HG03521 (cell line): ENCODE data around the gene DUSP22.
A peak's percentile ranks its signal among the peaks of the same experiment; 100 is the strongest.
"Not testable (repeated sequence)": the region's sequence is repeated elsewhere in the genome, so short reads cannot be mapped to it uniquely, and the experiment has no call there.

Source experiments
- ATAC-seq: cut with Tn5 transposase; IDR thresholded peaks from one replicate; pipeline ENCODE4 v1.9.1; 2021; ENCODE audit warnings: mild to moderate bottlenecking, moderate library complexity; ENCODE audit not compliant: unreplicated experiment

Gene DUSP22

DNA sequence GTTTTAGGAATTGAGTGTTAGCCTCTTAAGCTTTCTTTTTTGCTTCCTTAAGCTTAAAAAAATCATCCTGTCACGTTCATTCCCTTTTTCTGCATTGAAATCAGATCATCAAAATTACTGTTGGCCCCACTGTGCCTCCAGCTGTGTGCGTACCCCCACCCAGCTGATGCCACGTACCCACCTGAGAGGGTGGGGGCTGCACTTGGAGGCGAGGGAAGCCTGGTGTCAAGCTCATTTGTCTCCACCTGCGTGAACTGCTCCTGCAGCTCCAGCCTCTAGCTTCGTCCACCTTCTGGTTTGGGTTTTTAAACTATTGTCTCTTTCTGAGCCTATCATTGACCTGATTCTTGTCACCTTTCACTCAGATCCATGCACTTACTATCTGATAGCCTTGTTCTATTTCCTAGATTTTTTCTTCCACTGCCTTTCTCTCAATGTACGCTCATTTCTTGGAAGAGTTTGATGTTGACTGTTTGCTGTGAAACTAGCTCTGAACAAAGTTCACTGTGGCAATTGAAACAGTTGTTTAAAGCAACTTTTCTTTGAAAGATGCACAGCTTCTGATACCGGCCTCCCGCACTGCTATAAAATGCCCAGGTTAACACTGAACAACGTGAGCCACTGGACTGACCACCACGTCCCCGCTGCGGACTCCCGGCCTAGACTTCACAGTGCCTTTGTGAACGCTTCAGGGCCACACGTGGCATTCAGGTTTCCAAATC, 69.3 kb downstream of the DUSP22 start:
- ATAC-seq, result no peak

DNA sequence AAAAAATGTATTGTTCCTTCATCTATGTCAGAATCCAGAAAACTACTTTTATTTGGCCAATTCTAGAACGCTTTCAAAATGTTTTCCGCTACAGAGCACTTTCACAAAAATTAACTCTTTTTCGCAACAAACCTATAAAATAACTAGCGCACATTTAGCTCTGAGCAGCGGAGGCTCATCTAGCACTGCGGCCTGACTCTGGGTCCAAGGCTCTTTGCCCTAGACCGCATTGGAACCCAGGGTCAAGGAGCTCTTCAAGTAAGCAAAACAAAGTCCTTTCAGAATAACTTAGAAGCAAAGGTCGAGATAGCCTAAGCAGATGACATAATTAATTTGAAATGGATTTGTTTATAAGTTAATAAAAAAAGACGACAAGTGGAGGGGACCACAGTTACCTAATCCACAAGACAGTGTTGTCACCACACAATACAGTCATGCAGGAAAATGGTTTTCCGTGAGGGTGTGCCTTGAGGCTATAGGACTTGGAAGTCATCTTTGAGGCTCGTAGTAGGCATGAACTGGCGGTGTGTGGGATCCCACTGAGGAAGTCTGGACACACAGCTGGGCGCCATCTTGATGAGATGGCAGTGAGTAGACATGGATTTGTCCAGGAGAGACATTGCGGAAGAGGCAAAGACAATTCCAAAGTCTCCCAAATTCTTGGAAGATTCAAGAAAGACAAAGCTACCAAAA, 70.1 kb downstream of the DUSP22 start:
- ATAC-seq, result no peak

DNA sequence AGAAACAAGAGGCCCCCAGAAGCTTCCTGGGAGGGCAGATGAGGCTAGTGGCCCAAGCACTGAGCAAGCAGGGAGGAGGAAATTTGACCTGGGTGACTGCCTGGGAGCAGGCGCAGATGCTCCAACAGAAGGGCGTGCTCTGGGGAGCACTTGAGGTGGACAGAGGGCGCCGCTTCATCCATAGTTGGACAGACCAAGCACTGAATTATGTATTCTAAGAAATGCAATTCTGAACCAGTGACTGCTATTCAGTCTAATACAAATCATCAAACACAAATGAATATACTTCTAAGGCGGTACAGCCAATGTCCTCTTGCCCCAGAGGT, 70.6 kb downstream of the DUSP22 start:
- ATAC-seq, result no peak

DNA sequence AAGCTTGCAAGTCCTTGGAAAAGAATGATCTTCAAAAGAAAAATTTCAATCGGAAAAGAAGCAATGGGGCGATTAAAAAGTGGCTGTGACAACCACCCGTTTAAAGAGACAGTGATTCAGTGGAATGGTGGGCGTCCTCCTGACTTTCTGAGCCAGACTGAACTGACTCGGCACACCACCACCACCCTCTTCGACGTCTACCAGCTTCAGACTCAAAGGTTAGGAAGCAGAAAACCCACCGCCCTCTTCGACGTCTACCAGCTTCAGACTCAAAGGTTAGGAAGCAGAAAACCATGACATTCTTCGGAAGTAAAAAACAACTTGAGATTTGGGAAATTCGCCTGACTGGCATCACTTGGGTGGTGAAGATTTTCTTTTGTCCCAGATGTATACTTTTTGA, 71.0 kb downstream of the DUSP22 start:
- ATAC-seq, result no peak

DNA sequence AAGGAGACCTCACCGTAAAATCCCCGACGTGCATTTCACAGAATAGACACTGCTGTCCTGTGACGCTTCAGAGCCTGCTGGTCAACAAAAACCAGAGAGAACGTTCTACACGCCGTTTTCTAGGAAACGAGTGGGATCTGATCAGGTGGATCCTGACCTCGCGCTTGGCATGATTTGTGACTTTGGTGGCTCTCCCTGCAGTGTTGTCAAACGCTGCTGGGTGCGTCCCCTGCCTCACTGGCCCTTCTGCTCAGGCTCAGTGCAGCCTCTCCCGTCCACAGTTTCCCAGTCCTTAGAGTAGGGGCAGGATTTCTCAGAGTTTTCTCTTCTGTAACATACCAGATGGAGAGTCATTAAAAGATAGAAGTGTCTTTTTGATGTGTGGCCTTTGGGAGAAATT, 71.6 kb downstream of the DUSP22 start:
- ATAC-seq, result no peak

DNA sequence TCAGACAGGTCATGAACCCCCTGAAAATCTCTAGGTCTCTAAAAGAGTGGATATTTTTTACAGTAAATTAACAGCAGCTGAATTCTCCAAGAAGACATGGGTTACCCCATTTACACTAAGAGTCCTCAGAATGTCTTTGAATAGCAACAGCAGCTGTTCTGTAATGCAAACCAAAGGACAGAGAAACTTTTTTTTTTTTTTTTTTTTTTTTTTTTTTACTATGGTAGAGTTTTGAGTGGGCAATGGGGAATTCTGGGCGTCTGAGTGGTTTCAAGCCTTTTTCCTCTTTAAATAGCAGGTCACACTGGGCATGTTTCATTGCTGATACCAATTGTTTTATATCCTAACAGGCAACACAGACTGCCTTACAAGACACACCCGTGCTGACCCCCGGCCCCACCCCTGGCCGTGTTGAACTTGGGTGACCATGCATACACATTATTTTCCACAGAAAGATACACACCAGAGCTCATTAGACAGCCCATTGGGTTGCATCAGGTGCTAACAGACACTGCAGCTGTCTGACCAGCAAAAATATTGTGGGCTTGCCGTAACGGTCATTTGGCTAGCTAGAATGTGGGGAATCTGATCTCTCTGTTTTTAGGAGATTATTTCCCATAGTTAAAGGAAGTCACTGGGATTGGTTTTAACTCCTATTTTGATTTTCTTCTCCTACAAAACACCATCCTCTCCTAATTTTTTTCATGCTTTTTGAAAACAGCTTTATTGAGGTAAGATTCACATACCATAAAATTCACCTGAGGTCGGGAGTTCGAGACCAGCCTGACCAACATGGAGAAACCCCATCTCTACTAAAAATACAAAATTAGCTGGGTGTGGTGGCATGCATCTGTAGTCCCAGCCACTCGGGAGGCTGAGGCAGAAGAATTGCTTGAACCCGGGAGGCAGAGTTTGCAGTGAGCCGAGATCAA, 72.6 kb downstream of the DUSP22 start:
- ATAC-seq, result no peak

DNA sequence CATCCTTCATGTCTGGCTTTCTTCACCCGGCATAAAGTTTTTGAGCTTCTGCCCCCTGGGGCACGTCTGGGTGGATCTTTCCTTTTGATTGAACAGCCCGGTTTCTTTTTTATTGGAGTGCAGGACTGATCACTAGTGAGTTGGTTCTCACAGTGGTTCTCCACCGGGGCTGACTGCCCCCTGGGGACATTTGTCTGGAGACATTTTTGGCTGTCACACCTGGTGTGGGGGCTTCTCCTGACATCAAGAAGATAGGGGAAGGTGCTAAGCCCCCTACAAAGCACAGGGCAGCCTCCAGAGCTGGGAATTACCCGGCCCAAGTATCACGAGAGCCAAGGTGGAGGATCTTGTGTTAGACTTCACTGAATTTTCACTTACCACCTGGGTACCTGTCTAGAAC, 73.5 kb downstream of the DUSP22 start:
- ATAC-seq, result no peak

DNA sequence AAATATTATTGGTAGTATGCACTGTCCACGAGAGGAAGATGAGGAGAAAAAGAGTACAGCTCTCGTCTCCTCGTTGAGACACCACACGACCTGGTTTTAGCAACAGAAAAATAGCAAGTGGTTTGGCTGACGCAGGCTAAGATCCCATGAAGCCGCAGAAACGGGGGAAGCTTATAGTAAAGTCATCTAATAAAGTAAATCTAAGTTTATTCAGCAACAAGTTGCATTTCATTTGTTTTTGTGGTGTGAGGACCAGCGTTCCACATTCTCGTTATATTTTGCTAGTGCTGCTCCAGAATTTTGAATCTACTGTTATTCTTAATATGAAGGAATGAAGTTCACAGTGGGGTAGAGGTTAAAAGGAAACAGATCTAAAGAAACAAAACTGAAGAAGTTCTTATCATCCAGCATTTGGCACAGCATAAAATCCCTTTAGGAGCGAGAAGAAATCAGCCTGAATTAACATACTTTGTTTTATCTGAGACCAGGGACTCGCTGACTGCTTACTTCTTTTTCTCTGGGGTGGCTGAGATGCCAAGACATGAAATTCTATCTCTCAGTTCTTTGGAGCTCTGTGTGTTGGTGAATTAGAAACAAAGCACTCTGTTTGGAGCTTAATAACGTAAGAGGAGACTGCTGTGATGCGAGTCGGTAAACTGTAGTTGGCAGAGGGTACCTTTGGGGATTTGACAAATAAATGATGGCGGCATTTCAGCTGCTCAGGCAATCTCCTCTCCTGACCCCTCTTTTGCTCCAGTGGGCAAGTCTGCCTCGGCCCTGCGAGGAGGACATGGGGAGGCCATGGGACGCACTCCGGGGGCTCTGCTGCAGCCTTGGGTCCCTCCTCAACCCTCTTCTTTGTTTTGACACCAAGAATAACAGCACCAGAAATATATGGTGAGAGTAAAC, 74.4 kb downstream of the DUSP22 start:
- ATAC-seq, result no peak

DNA sequence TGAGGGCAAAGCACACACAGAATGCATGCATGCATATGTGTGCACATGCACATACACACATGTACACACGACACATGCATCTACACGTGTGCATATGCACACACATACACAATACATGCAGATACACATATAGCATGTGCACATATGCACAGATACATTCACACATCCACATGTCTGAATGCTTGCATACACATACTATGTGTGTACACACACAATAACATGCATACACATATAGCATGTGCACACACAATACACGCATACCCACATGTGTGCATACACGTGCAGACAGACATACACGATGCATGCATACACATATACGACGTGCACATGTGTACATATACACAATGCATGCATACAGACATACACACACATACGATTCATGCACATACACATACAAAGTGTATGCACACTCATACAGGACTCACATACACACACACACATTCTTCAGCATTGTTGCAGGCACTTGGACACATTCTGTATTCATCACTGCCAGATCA, 75.1 kb downstream of the DUSP22 start:
- ATAC-seq, result no peak

DNA sequence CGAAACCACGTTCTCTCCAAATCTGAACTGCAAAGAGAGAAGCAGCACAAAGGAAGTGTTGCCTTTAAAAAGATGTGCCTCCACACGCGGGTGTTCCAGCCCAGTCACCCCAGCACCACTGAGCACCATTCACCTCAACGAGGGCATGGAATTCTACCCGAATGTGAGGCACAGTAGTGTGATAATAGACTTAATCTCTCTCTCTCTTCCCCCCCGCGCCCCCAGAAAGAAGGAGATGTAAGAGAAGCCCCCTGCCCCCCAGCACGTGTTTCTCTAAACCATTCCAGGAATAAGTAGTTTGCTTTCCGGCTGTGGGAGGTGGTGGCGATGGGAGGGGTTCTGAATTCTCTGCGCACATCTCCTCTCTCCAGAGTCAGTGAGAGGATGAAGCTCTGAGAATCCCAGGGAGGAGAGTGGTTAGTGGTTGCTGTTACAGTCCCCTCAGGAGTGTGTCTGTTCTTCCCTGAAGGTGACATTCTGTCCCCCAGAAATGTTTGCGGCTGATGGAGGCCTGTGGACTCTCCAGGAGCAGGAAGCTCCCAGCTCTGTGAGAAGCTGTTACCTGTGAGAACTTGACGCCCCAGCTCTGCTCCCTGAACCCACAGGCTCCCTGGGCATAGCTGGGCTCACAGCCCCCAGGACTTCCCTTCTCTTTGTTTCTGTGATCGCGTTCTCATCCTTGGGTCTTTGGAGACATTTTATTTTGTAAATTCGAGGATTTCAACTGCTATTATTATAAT, 75.8 kb downstream of the DUSP22 start:
- no peak for ATAC-seq

DNA sequence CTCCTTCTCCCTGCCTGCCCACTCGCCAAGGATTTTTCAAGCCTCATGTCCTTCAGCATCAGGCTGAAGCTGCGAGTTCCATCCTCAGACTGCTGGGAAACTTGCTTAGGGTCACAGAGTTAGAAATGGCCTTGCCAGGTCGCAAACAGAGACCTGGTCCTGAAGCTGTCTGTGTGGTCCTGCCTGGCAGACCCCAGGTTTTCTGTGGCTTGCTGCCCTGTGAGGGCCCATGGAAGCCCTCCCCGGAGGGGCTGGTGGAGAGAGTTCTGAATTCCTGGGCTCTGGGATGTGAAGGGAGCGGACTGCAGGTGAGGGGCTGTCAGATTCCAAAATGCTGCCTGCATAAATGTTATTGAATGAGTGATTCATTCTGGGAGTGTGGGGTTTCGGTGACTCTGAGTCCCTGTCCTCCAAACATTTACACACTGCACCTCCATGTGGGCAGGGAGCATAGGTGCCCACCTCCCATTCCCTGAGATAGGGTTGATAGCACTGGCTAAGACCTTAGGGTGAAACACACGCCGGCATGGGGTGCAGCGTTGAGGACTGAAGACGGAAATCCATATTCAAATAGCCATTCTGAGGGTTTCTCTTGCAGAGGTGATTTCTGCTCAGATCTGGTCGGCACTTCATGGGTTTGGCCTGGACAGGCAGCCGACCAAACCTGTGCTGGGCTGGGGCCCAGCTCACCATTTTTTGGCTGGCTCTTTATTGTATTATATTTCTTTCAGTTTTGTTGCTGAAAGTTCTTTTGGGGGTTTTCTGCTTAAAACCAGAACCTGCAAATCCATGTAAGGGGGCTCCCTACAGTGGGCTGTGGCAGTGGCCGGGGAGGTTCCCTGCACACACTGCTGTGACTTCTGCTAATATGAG, 77.5 kb downstream of the DUSP22 start:
- ATAC-seq, result no peak

DNA sequence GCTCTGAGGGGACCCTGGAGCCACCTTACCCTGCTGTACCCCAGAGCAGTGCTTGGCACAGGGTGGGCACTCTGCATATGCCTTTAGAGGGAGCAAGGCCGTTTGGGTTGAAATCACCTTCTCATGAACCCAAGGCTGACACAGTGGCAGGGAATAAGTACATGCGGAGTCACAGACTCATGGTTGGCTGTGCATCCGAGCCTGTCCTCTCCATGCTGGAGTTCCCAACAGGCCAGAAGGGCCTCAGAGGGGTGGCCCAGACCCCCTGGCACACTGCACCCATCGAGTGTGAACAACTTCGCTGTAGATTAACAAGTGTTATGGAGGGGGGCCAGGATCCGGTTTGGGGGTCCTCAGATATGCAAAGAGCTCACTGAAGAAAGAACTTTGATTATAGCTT, 78.3 kb downstream of the DUSP22 start:
- ATAC-seq, result no peak

DNA sequence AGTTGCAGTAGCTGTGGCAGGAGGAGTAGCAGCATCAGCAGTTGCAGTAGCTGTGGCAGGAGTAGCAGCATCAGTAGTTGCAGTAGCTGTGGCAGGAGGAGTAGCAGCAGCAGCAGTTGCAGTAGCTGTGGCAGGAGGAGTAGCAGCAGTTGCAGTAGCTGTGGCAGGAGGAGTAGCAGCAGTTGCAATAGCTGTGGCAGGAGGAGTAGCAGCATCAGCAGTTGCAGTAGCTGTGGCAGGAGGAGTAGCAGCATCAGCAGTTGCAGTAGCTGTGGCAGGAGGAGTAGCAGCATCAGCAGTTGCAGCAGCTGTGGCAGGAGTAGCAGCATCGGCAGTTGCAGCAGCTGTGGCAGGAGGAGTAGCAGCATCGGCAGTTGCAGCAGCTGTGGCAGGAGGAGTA, 79.6 kb downstream of the DUSP22 start:
- not testable (repeated sequence) for ATAC-seq

DNA sequence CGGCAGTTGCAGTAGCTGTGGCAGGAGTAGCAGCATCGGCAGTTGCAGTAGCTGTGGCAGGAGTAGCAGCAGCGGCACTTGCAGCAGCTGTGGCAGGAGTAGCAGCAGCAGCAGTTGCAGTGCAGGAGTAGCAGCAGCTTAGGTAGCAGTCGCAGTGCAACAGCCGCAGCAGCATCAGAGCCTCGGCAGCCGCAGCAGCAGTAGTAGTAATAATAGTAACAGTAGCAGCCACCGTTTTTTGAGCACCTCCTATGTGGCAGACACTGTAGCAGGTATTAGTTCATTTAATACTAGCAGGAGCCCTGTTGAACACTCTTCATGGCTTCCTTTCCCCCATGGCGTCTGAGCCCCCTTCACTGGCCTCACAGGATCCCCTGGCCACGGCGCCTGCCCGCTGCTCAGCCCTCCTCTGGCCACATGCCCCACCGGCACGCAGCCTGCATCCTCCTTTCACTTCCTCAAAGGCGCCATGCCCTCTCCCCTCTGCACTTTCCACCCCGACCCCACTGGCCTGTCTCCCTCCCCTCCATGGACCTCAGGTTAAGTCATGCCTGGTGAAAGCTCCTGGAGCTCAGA, 80.1 kb downstream of the DUSP22 start:
- ATAC-seq, result peak; percentile 41

DNA sequence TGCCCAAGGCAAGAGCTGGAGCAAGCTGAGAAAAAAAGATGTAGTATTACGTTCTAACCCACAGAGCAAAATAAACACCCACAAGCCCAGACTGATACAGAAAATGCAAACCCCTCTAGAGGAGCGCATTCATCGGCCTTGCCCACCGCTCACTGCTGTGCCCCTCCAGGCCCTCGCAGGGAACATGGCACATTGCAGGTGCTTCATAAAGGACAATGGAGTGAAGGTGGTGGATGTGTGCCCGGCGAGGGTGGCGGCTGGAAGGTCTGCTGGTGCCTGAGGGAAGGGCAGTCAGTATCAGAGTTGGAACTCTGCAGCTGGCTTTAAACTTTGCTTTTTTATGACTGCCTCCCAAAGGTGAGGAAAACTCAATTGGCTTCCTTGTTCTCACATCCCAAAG, 80.7 kb downstream of the DUSP22 start:
- ATAC-seq, result no peak

DNA sequence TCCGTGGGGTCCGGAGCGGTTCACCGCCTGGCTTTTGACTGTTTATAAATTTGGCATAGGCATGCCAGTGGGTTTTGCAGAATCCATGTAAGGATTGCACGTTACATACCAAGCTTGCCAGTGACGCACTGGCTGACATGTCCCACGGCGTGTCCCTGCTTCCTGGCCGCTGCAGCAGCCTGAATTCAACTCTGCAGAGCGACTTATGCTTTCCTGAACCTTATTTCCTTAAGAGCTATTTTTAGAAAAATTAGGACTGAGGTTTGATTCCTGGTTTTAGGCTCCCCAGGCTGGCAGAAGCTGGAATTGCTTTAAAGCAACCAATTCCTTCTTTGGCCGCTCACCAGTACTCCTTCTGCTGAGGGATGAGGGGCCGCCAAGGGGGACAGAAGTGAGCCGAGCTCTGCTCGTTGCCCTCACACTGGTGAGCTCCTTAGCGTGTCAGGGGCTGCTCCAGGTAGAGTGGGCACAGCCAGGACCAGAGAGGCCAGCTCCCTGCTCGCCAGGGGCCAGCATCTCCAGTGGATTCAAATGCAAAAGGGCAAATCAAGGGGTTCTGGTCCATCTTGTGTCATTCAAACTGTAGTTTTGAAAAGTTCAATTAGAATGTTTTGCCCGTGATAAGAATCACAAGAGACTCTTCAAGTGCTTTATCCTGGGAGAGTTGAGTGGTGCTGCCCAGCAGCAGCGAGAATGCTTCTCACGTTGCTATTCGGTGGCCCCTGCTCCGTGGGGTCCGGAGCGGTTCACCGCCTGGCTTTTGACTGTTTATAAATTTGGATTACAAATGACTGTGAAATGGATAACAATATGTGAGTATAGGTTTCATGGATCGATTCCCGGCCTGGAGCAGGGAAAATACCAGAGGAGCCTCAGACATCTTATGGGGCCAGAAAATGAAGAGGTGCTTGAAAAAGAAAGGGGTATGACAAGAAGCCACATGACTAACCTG, 81.8 kb downstream of the DUSP22 start:
- ATAC-seq, result no peak

DNA sequence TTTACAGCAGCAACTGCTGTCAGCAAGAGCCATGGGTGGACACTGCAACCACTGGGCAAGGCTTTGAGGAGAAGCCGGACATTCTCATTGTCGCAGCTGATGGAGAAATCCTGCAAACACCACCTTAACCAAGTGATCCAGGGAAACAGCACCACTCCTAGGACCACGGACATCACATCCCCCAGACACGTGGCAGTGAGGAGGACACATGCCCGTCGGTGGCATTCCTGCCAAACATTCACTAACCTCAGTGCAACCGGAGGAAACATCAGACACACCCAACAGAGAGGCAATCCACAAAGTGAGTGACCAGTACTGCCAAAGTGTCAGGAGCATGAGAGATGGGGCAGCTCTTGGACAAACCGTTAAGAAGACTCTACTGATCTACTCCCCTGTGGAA, 82.7 kb downstream of the DUSP22 start:
- no peak for ATAC-seq
